Prostate gland (tissue), 2 donors: ENCODE measurements around the gene OR6Y1.

Experiments used
- CTCF ChIP-seq, 4 experiments: fragments of 200-600 bp in 2 of 4; fragments of 450-650 bp in 2 of 4; sonication (generic) in 2 of 4; IDR thresholded peaks; 1 replicate in 3 of 4; 2 replicates in 1 of 4; pipeline ENCODE4 v1.5.1; 2016 to 2019; ENCODE audit warnings: antibody characterized with exemption in 4 of 4, mild to moderate bottlenecking in 2 of 4, moderate library complexity in 2 of 4
- POLR2A ChIP-seq: fragments of 450-650 bp; IDR thresholded peaks from one replicate; pipeline ENCODE4 v1.6.1; 2016; ENCODE audit warnings: antibody characterized with exemption, mild to moderate bottlenecking

DNA sequence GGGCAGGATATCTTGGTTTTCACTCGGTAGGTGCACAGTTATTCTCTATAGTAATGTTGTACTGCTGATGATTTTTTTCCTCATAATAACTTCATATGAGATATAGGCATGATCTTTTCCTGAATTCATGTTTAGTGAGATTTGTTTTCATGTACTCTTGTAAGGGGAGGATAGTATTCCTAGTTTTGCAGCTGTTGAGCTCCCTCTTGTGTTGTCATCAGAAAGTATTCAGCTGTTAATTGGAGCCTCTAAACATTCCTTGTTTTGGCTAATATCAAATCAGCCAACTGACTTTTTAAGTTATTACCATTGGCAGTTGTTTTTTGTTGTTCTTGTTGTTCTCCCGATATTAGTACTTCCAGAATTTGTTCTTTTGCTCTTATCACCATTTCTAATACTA is 57.8 kb downstream of the OR6Y1 start:
- TF ChIP-seq POLR2A (no peak), CTCF (IDR thresholded peaks at IDR 0.05) (no peak)
